GM19023 (cell line): ENCODE data around the gene RELT.

ENCODE experiments used
- ATAC-seq: cut with Tn5 transposase; IDR thresholded peaks from one replicate; pipeline ENCODE4 v1.9.1; 2021; ENCODE audit warnings: mild to moderate bottlenecking, moderate library complexity; ENCODE audit not compliant: unreplicated experiment

The RELT gene

GRCh38 chr11:73347067-73347466 is 29.1 kb upstream of the RELT start:
- ATAC-seq: no peak

- no peak for ATAC-seq
These were observed 27.4 kb upstream of the RELT start for GRCh38 chr11:73348838-73349237.

DNA sequence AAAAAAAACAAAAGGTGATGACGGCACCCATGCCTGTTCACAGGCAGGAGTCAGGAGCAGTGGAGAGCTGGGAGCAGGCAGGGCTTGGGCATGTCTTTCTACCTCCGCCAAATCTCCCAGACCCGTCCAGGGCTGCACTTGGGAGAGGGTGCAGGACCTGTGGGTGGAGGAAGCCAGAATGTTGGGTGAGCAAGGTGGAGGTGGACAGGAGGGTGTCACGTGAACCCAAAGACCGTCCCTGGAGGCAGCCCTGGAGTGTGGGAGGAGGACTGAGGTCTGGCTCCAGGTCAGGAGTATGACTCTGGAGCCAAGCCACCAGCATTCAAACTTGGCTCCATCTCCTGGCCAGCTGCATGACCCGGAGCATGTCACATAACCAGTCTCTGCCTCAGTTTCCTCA is 26.6 kb upstream of the RELT start:
- ATAC-seq: no peak

DNA sequence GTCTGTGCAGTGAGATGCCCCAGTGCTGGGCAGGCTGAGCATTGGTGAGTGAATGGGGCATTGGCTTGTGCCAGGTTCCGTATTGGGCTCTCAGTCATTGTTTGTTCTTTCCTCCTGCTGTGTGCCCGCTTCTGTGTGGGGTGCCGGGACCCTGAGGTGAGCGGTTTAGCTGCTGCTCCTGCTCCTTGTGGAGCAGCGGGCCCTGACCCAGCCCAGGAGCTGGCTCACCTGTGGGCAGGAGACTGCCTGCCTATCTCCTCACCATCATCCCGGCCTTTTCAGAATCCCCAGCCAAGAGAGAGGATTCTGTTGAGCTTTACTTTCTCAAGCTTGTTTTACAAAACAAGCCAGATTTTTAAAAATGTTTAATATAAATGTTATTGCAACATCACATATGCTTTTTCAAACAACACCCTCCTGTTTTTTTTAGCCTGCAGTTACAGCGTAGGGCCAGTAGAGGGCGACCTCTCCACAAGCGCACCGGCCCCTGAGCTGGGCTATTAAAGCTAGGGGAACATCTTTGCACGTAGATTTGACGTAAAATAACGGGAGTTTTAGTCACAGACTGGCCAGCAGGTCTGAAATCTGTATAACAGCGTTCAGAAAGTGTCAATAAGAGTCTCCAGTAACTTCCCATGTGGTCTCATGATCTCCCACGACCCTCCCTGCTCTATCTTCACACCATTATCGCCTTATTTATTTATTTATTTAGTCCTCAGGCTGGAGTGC is 25.1 kb upstream of the RELT start:
- ATAC-seq: no peak

GRCh38 chr11:73353422-73353821 is 22.8 kb upstream of the RELT start:
- ATAC-seq: no peak

DNA sequence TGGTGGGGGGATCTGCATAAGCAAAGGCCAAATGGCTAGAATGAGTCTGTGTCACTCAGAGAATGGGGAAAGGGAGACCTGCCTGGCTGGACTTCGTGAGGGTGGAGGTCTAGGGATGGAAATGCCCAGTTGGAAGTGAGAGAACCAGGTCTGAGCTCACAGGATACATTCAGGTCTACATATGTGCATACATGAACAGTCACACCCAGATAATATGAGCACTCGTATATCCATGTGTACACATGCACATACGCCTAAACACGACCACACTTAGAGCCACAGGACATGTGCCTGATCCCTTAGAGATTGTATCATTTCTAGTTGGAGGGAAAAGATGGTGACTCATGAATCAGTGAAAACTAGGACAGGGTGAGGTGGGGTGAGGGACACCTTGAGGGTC is 21.1 kb upstream of the RELT start:
- no peak for ATAC-seq

GRCh38 chr11:73356979-73357860 is 19.0 kb upstream of the RELT start:
- ATAC-seq: no peak

DNA sequence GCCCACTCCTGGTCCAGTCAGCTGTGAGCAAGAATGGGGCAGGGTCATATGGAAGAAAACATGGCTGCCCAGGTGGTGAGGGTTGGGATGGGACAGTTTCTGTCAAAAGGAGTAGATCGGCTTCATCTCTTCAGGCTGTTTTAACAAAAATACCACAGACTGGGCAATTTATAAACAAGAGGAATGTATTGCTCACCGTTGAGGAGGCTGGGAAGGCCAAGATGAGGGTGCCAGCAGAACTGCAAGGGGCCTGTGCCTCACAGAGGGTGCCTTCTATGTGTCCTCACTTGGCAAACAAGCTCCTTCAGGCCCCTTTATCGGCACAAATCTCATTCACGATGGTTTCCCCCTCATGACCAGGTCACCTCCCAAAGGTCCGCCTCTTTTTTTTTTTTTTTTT is 18.1 kb upstream of the RELT start:
- ATAC-seq: no peak

DNA sequence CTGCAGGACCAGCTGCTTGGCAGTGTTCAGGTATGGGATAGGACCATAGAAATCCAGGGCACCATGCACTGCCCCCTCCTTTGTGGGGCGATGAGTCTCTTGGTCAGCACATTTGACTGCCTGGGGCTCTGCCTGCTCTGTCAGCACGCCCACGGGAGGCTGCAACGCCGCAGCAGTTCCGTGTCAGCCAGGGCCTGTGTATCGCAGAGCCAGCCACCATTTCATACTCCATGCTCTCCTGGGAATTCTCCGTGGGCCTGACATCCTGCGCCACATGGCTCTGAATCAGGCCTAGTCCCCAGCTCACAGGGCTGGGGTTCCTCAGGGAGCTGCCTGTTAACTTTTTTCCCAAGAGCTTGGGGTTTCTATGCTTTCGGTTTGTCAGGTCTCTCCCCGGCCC is 16.9 kb upstream of the RELT start:
- no peak for ATAC-seq

DNA sequence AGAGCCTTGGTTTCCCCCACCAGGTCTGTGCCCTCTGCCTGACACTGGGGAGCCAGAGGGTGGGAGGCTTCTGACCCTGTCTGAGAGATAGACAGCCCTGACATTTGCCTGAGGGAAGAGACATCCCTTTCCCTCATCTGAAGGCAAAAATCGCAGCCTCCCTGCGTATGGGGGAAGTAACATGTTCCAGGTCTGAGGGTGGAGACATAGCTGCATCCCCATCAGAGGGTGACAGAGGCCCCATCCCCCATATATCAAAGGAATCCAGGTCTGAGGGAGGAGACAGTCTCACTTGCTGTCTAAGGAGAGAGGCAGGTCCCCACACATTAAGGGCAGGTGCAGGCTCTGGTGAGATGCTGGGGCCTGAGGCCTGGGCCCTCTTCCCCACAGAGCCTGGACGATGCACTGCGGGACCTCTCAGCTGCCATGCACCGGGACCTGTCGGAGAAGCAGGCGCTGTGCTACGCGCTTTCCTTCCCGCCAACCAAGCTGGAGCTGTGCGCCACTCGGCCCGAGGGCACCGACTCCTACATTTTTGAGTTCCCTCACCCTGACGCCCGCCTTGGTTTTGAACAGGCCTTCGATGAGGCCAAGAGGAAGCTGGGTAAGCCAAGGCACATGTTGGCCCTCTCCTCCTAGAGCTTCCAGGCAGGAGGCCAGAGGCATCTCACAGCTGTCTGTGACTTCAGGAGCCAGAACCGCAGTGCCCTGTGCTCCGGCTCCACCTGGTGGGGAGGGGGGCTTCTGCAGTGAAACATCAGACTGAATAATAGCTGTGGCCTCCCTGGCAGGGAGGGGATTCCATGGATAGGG is 16.1 kb upstream of the RELT start:
- no peak for ATAC-seq

- ATAC-seq: no peak
These were observed 15.3 kb upstream of the RELT start for GRCh38 chr11:73360743-73361369.

DNA sequence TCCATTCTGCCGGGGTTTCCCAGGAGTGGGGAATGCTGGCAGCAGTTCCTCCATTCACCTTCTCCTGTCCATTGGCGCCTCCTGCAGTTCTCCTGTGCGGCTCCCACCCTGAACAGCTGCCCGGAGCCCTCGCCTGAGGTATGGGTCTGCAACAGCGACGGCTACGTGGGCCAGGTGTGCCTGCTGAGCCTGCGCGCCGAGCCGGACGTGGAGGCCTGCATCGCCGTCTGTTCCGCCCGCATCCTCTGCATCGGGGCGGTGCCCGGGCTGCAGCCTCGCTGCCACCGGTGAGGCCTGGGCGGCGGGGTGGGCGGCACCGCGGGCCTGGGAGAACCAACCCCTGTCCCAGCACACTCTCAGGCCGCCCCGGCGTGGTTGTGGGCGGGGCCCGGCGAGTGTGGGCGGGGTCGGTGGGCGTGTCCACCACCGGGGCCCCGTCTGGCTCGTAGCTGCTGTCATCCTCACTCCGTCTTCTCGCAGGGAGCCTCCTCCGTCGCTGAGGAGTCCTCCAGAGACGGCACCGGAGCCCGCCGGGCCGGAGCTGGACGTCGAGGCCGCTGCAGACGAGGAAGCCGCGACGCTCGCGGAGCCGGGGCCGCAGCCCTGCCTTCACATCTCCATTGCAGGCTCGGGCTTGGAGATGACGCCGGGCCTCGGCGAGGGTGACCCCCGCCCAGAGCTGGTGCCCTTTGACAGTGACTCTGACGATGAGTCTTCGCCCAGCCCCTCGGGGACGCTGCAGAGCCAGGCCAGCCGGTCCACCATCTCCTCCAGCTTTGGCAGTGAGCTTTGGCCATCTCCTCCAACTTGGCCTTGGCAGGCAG is 14.0 kb upstream of the RELT start:
- no peak for ATAC-seq

GRCh38 chr11:73363147-73363546 is 13.1 kb upstream of the RELT start:
- ATAC-seq: no peak

DNA sequence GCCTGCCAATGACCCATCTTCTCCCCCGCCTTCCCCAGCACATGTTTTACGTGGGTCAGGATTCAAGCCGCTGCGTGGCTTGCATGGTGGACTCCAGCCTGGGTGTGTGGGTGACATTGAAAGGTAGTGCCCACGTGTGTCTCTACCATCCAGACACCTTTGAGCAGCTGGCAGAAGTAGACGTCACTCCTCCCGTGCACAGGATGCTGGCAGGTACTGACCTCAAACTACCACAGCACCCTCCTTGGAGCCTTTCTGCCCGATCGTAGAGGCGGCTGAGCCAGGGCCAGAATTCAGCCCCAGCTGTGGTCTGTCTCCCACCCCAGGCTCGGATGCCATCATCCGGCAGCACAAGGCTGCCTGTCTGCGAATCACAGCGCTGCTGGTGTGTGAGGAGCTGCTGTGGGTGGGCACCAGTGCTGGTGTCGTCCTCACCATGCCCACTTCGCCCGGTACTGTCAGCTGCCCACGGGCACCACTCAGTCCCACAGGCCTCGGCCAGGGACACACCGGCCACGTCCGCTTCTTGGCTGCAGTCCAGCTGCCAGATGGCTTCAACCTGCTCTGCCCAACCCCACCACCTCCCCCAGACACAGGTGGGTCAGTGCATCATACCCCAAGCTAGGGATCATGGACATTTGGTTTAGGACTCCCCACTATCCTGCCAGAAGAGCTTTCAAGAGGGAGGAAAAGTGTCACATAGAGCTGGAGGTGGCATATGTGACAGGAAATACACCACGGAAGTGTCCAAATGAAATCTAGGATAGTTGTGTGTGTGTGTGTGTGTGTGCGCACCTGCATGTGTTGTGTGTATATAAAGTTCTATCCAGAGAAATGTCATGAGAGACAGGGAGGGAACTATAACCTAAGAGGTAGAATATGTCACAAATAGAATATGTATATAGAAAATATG is 10.6 kb upstream of the RELT start:
- no peak for ATAC-seq

DNA sequence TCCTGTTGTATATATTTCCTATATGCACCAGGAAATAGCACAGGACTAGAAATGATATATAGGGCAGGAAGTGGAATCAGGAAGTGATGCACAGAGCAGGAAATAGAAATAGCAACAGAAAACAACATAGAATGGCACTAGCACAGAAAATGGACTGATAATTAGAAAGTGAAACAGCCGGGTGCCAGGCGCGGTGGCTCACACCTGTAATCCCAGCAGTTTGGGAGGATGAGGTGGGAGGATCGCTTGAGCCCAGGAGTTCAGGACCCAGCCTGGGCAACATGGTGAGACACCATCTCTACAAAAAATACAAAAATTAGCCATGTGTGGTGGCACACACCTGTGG is 10.0 kb upstream of the RELT start:
- no peak for ATAC-seq

- no peak for ATAC-seq
These were observed 9.2 kb upstream of the RELT start for GRCh38 chr11:73366953-73367352.

DNA sequence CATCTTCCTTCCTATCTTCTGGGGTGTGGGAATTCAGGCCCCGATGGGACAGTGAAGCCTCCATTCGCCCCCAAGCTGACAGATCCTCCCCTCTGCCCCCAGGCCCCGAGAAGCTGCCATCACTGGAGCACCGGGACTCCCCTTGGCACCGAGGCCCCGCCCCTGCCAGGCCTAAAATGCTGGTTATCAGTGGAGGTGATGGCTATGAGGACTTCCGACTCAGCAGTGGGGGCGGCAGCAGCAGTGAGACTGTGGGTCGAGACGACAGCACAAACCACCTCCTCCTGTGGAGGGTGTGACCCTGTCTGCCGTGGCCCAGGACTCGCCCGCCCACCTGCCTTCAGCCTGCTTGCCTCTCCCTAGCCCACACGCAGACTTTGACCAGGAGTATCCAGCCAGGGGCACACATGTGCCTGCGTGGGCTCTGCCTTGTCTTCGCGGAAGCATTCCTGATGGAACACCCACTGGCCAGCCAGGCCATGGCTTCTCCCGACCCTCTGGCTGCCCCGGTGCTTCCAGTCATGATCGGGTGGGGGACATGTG is 8.6 kb upstream of the RELT start:
- no peak for ATAC-seq

- no peak for ATAC-seq
These were observed 3.7 kb upstream of the RELT start for GRCh38 chr11:73372375-73372993.

- no peak for ATAC-seq
These were observed 2.0 kb upstream of the RELT start for GRCh38 chr11:73374151-73374550.
